Measurements from ENCODE around the gene ADGRG6.
"Not testable (repeated sequence)": the region's sequence is repeated elsewhere in the genome, so short reads cannot be mapped to it uniquely, and the experiment has no call there.

Gene ADGRG6

DNA sequence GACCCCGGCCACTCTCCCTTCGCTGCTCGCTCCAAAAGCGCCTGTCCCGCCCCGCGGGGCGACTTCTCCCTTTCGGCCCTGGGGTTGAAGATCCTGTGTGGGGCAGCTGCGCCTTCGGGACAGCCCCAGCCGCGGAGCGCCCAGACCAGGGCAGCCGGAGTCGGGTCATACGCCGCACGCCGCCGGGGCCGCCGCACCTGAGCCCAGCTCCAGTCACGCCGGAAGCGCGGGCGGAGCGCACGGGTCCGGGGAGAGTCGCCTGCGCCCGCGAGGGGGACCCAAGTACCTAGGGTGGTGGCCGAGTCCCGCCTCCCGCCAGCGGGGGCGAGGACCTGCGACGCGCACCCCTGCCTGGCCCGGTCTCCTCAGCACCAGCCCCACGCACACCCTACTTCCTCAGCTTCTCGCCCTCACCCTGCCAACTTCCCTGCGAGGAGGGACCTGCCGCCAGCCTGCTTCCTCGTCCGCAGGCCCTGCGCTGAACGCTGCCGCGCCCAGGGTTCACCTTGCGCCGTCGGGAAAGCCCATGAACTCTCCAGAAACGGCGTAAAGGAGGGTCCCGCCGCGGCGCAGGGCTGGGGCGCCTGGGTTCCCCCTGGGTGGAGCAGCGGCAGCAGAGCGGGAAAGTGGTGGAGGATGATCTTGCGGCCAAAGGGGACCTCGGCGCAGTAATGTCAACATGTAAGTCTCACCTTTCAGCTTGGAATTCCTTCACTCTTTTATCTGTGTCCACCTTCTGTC, at the start of gene ADGRG6:
TSS of gene ADGRG6 (plus strand) at position 357 of the 741 bp plus-strand sequence. CDS start at position 680, 323 bp downstream.
- no peak for DNase-seq

DNA sequence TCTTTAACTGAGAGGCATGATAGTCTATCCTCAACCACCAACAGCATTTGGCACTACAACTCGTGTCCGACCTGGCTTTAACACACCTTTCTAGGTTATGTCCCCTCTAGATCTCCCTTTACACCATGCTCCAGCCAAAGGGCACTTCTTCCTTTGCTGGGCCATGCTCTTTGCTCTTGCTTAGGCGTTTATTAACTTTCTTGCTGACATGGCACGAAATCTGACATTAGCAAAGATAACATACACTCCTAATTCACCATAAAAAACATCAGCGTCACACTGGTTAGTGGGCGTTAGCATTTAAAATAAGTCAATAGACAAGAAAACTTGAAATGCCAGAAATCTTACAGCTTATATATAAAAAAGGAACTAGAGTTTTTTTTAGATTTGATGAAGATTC, 47.3 kb upstream of the ADGRG6 start:
- DNase-seq = no peak

DNA sequence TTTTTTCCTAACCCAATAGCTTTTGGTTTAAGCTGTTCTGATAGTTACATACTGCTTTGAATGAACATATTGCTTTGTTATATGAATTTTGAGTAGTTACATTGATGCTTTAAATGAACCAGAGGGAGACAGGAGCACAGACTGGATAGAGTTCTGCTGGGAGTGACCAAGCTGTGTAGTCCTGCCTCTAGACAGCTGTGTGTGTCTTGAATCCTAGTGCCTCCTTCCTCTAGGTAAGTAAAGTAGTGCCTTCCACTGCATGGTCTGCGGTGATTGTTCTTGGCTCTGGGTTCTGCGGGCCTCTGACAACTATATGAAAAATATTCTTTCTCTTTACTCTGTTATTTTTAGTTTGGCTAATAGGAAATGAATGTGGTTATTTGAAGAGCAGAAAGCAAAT, 46.0 kb upstream of the ADGRG6 start:
- DNase-seq = no peak

DNA sequence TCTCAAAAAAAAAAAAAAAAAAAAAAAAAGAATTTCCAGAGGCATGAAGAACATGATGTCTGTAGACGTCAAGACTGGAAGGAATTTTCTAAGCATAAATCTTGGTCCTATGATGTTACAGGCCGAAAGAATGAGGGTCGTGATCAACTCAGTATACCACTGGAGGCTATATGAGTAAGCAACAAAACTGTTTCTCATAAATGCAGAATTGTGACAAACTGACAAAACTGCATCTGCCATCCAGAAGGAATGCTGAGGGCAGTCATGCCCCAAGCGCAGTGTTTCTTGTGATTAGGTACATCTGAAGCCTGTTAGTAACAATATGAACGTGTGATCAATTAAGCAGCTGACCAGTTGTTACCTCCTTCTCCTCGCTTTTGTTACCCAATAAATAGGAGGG, 43.5 kb upstream of the ADGRG6 start:
- DNase-seq = no peak

DNA sequence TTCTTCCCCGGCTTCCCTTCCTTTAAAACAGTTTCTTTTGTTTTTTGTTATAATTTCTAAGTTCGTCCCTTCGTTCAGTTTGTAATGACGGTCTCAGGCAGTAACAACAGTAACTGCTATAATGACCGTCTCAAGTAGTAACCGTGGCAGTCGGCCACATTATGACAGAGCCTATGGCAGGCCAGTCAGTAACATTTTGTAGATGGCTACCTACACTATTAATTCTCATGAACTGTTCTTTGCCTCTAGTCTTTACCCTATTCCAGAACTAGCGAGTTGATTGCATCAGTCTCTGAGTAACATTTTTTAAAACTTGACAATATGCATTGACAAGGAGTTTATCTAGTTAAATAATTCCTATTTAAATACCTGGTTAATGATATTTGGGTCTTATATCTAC, 43.0 kb upstream of the ADGRG6 start:
- no peak for DNase-seq

DNA sequence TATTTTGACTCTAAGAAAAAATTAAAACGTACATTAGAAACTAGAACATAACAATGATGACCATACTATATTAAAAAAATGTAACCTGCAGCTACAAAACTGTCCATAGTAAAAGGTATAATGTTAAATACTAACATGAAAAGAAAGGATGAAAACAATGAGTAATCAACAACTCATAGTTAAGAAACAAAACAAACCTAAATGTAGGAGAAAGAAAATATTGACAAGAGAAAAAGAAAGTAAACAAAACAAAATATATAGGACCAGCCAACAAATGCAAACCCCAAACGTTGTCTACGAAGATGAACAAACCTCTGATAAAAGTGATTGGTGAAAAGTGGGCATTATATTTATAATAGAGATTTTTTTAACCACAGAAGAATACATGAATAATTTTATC, 41.1 kb upstream of the ADGRG6 start:
- no peak for DNase-seq

DNA sequence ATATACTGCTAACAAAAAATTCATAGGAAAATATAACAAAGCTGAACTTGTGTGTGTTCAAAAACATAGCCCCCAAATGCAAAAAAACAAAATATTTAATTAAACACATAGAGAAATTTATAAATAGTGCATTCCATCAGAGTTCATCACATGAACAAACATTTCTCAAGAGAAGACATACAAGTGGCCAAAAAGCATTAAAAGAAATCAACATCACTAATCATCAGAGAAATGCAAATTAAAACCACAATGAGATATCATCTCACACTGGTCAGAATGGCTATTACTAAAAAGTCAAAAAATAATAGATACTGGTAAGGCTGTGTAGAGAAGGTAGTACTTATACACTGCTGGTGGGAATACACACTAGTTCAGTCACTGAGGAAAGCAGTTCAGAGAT, 39.6 kb upstream of the ADGRG6 start:
- no peak for DNase-seq

DNA sequence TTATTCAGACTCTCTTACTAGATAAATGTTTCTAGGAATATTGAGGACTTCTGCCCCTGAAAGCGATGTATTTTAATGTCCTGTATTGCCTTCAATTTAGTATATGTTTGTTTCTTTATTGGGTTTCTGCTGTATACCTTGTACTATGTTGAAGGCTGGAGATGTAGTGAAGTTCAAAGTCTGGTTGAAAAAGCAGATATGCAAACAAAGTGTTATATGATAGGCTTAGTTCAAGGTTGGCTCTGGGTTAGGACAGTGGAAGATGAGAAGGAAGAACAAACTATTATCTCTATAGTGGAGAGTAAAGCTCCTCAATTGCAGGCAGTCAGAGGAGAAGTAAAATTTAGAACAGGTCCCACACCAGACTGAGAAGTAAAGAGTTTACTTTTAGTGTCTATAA, 36.3 kb upstream of the ADGRG6 start:
- no peak for DNase-seq

DNA sequence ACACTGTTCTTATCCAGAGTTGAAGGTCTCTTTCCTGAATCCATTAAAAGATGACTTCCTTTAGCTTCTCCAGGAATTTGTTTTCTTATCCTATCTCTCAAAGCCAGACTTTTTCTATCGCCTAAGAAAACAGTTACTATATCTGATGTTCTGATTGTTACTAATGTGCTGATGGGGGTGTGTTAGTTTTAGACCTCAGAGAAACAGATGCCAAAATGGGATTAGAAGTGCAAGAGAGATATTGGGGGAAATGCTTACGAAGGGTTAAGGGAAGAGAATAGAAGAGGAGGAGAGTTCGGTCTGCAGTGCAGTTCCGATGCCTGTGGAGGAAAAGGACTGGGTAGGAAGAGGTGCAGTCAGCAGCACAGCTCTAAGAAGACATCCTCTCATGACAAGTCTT, 35.7 kb upstream of the ADGRG6 start:
- DNase-seq = no peak

DNA sequence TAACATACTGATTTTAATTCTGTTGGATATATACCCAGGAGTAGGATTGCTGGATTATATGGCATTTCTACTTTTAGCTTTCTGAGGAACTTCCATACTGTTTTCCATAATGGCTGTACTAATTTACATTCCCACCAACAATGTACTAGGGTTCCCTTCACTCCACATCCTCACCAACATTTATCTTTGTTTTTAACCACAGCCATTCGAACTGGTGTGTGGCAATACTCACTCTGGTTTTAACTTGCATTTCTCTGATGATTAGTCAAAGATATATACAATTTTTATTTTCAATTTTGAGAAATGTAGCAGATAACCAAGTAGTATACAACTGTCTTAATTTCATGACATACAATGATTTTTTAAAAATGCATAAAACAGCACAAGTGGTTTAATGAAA, 30.3 kb upstream of the ADGRG6 start:
- DNase-seq = no peak

DNA sequence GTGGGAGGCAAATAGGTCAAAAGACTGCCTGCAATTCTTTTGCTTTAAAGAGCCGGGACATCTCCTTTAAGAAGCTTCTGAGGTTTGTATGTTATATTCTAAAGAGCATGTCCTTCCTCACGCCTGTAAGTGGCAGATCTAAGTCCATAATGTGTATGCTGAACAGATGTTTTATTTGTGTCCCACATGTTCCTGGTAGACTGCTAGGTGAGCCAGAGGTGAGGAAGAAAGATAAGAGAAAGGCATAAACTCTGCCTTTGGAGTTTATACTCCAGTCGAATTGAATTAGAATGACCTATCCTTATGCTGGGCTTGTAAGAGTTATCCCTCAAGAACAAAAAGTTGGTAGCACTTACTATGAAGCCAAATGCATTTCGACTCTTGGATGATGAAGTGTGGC, 27.2 kb upstream of the ADGRG6 start:
- DNase-seq = no peak

DNA sequence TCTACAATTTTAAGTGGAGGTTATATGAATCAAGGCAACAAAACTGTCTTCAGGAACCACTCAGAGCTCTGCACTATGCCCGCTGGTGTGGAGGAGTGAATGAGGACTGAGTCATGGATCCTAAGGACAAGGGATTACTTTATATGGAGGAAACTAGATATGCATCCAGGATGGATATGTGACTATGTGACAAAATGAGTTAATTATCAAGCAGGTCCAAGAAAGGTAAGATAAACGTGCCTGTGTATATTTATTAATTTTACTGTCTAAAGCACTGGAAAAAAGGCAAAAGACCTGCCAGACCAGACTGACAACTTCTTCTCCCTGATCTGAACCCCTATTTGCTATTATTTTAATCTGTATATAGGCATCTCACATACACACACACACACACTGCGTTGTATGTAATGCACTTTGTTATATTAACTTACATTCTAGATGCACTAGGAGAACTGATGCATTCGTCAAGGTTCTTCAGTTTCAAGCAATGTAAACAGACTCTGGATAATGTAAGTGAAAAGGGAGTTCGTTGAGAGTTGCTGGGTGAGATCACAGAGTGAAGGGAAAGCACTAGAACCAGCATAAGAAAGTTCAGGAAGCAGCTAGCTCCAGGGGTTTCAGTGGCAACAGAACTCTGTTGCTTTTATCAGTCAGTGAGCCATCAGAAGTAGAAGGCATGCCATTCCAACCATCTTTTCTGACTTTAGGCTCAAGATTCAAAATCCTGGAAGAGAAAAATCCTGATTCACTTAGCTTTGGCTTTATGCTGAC, 26.4 kb upstream of the ADGRG6 start:
- no peak for DNase-seq

DNA sequence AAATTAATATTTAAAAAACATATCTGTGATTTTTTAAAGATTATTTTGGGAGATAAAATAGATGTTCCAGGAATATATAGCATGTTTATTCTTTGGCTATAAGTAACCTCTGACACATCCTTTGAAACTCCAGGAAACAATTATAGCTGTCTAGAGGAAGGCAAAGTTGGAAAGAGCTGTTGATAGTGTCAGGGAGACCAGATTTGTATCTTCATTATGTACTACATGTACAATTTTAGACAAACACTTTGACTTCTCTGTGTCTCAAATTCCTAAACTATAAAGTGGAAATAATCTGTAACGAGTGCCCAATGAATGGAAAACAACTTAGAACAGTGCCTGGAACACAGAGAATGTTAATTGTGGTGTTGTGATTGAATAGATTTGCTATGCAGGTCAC, 25.6 kb upstream of the ADGRG6 start:
- no peak for DNase-seq

DNA sequence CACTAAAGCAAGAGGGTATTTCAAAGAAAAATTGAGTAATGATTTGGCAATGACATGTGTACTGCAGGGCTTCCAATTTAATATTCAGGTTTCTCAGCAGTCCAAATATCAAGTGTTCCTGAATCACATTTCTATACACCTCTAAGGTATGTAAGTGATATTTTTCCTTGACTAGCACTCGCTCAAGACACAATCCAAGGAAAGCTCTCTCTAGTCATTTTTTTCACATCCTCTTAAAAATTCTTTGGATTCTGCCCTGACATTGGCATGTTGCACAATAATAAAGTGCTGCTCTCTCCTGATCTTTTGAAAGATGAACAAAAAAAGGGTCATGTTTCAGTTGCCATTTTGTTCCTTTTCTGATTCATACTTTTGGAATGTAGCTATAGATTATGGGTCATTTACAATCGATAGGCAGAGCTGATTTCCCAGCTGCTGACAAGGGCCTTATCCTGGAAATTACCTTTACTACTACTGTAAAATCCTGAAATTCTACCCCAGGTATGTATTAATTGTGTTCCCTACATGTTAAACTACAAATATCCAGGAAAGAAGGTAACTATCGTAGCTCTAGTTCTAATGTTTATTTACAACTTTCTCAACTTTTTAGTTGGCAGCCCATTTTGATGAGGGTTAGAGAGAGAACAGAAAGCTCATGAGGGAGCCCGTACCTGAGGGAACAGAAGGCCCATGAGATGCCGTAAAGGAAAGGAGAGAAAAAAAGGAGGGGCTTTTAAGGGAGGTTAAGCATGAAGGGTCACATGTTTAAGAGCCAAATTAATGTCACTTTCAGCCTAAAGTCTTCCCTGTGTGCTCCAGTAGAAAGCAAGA, 22.2 kb upstream of the ADGRG6 start:
- no peak for DNase-seq

DNA sequence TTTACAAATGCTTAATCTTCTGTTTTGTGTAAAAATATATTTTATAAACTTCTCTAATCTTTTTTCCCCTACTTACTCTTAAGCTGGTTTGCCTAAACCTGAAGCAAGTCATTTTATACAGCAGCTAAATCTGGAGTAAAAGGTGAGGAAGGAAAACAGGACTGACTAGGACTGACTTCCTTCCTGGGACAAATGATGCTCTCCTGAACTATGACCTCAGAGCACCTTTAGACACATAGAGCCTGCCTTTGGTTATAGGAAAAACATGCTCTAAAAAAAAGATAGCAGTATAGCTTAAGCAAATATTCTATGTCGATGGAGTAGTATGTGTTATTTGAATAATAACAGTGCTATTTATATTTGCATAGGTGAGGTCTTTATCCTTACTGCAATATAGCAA, 21.5 kb upstream of the ADGRG6 start:
- DNase-seq = no peak

DNA sequence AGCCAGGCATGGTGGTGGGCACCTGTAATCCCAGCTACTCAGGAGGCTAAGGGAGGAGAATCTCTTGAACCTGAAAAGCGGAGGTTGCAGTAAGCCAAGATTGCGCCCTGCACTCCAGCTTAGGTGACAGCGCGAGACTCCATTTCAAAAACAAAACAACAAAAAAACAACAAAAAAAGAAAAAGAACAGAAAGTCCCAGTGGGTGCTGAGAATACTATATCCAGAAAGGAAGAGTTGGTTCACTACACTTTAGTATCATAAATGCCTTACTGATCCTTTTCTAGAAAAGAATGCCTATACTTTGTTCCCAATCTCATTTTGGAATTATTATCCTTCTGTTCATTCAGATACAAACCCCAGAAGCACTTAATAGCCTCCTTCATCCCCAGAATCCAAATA, 20.9 kb upstream of the ADGRG6 start:
- no peak for DNase-seq

DNA sequence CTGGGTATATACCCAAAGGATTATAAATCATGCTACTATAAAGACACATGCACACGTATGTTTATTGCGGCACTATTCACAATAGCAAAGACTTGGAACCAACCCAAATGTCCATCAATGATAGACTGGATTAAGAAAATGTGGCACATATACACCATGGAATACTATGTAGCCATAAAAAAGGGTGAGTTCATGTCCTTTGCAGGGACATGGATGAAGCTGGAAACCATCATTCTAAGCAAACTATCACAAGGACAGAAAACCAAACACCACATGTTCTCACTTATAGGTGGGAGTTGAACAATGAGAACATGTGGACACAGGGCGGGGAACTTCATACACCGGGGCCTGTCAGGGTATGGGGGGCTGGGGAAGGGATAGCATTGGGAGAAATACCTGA, 18.7 kb upstream of the ADGRG6 start:
- not testable (repeated sequence) for DNase-seq

DNA sequence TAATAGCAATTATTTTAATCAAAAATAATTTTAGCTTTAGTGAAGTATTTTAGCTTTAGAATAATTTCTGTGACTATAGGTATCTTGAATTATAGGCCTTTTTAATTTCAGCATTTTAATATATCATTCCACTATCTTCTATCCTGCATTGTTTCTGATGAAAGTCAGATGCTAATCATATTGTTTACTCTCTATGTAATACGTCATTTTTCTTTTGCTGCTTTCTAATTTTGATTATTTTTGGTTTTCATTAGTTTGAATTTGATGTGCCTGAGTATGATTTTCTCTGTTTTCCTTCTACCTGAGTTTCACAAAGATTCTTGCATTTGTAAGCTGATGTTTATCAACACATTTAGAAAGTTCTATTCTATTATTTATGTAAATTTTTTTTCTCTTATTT, 17.4 kb upstream of the ADGRG6 start:
- DNase-seq = no peak

DNA sequence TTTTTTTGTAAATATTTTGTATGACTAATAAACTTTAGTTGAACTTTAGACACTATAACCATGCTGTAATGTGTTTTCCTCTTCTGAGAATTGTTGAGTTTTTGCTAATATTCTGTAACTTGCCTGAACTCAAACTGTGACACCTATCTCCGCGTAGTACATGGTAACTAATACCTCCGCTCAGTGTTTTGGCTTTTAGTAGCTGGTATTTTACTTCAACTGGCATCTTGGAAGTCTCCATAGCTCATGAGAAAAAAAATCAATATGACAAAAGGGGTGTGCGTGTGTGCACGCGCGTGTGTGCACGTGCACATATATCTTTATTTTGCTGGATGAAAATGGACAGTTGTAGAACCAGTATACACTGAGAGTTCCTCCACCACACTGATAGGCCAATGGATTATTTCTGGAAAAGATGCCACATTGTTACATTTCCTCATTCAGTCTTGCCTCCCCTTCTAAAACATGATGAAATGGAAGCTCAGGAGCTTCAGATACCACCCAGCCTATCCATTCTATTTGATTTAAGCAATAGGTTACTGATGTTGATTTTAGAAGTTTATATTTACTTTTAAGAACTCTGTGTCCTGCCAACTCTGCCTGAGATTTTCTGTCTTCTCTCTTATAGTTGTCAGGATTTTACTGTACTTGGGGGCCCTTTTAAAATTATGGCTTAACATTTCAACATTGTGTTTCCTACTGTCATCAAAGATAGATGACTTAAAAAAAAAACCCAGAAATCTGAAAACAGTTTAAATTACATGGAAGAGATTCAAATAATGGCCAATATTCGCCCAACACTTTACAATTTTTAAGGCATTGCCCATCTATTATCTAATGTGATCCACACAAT, 16.3 kb upstream of the ADGRG6 start:
- DNase-seq = no peak

DNA sequence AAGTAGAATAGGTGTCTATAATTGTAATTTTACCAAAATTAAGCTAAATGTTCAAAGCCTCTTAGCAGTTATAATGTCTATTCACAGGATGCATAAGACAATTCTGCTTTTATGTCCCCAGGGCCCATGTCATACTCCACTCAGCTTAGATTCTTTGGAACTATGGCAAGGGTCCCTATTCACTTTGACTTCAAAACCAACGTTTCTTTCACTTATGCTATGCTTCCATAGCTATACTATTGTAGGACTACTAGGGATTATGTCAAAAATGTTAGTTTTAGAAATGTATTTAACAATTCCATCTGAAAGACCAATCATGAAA, 15.8 kb upstream of the ADGRG6 start:
- no peak for DNase-seq

DNA sequence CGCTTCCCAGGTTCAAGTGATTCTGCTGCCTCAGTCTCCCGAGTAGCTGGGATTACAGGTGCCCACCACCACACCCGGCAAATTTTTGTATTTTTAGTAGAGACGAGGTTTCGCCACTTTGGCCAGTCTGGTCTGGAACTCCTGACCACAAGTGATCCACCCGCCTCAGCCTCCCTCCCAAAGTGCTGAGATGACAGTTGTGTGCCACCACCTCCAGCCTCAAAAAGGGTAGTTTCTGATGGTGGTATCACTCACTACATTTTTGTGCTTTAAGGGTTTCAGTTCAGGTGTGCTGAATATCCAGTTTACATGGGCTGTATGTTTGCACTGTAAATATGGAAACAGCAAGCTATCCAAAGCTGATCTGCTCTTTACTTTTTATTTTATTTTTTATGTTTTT, 12.1 kb upstream of the ADGRG6 start:
- DNase-seq = no peak

DNA sequence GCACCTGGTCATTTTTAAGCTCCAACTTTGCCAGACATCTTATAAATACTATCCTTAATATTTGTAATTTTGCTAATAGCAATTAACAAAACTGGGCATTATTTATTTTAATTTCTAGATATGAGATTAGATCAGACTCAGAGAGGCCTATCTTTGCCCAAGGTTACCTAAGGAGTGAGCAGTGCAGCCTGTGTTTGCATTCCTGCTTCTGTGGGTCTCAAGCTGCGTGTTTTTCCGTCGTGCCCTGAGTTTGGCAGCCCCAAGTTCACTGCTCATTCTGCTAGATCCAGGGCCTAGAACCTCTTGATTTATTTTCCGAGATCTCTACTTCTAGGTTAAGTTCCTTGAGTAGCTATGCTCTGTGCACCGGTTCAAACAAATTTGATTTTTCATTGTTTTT, 11.0 kb upstream of the ADGRG6 start:
- no peak for DNase-seq

DNA sequence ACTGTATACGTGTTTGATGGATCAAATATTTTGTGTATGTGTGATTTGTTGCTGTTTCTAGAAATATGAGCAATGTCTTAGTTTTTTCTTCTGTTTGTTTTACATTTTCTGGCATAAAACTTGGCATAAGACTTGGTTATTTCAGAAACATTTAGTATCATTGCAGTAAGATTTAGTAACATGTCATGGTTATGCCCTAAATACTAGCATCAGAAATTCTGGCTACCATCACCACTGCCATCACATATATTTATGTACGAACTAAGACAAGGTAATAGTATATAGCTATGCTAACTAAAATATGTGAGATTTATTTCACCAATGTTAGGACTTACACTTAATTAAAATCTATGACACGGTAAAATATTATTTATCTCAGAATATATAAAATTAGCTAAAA, 10.3 kb upstream of the ADGRG6 start:
- no peak for DNase-seq

All from NCI-H1436 (cell line).